Putamen (tissue), 1 donor: Measurements from ENCODE around the gene TRAPPC1.
"Not testable (repeated sequence)": the region's sequence is repeated elsewhere in the genome, so short reads cannot be mapped to it uniquely, and the experiment has no call there.

Experiments
- DNase-seq: peaks from one replicate; pipeline ENCODE4 v3.0.0-alpha.2; 2016; ENCODE audit warnings: low spot score

TRAPPC1 gene

GRCh38 chr17:7931709-7932482 is at the start of gene TRAPPC1, which contains the start of gene CNTROB:
TRAPPC1 (minus strand) TSS chr17:7931946; CDS start chr17:7931829, 117 bp downstream.
CNTROB (plus strand) TSS chr17:7932206; CDS start chr17:7933080, 874 bp downstream.
- DNase-seq, result peak; percentile 99

GRCh38 chr17:7977805-7978204 is 46.1 kb upstream of the TRAPPC1 start:
- DNase-seq, result no peak

- DNase-seq, result no peak
These were observed 45.3 kb upstream of the TRAPPC1 start for GRCh38 chr17:7977039-7977438.

- no peak for DNase-seq
These were observed 42.9 kb upstream of the TRAPPC1 start for GRCh38 chr17:7974638-7975131.

GRCh38 chr17:7972131-7972785 is 40.5 kb upstream of the TRAPPC1 start:
- no peak for DNase-seq

- DNase-seq, result no peak
These were observed 39.9 kb upstream of the TRAPPC1 start for GRCh38 chr17:7971651-7972050.

- no peak for DNase-seq
These were observed 37.7 kb upstream of the TRAPPC1 start for GRCh38 chr17:7969433-7969832.

GRCh38 chr17:7967751-7968150 is 36.0 kb upstream of the TRAPPC1 start:
- DNase-seq, result no peak

GRCh38 chr17:7961421-7961820 is 29.7 kb upstream of the TRAPPC1 start:
- no peak for DNase-seq

- no peak for DNase-seq
These were observed 27.9 kb upstream of the TRAPPC1 start for GRCh38 chr17:7959503-7960253.

GRCh38 chr17:7956228-7956965 is 24.7 kb upstream of the TRAPPC1 start:
- no peak for DNase-seq

GRCh38 chr17:7955414-7956227 is 23.9 kb upstream of the TRAPPC1 start:
- DNase-seq, result peak; percentile 72

GRCh38 chr17:7953266-7953665 is 21.5 kb upstream of the TRAPPC1 start:
- not testable (repeated sequence) for DNase-seq

- no peak for DNase-seq
These were observed 19.5 kb upstream of the TRAPPC1 start for GRCh38 chr17:7951143-7951792.

GRCh38 chr17:7950578-7950977 is 18.8 kb upstream of the TRAPPC1 start:
- no peak for DNase-seq

- DNase-seq, result no peak
These were observed 15.9 kb upstream of the TRAPPC1 start for GRCh38 chr17:7947651-7948050.

- DNase-seq, result no peak
These were observed 14.7 kb upstream of the TRAPPC1 start for GRCh38 chr17:7946441-7946840.

GRCh38 chr17:7945651-7946050 is 13.9 kb upstream of the TRAPPC1 start:
- no peak for DNase-seq

- DNase-seq, result no peak
These were observed 12.6 kb upstream of the TRAPPC1 start for GRCh38 chr17:7944326-7944725.

- no peak for DNase-seq
These were observed 11.5 kb upstream of the TRAPPC1 start for GRCh38 chr17:7943291-7943690.
